HG02610 (cell line): ENCODE measurements around the gene HMX1.

Experiments
- ATAC-seq: cut with Tn5 transposase; IDR thresholded peaks from one replicate; pipeline ENCODE4 v1.9.1; 2021; ENCODE audit warnings: mild to moderate bottlenecking, moderate library complexity; ENCODE audit not compliant: unreplicated experiment

HMX1 gene

GRCh38 chr4:8821151-8821950 lies 50.3 kb downstream of the HMX1 start:
- ATAC-seq = no peak

GRCh38 chr4:8820178-8821102 lies 51.2 kb downstream of the HMX1 start:
- ATAC-seq = no peak

GRCh38 chr4:8819473-8820177 lies 52.0 kb downstream of the HMX1 start:
- ATAC-seq = no peak

GRCh38 chr4:8819019-8819418 lies 52.6 kb downstream of the HMX1 start:
- no peak for ATAC-seq

GRCh38 chr4:8818063-8818881 lies 53.4 kb downstream of the HMX1 start:
- ATAC-seq = no peak

GRCh38 chr4:8817813-8818062 lies 53.9 kb downstream of the HMX1 start:
- ATAC-seq = no peak

GRCh38 chr4:8817096-8817812 lies 54.4 kb downstream of the HMX1 start:
- ATAC-seq = no peak
